Upper lobe of left lung (tissue), 4 donors: ENCODE results near the gene ROGDI.

Source experiments
- CTCF ChIP-seq, 6 experiments: fragments of 450-650 bp in 4 of 6; fragments of 200-600 bp in 2 of 6; sonication (generic) in 2 of 6; IDR thresholded peaks; one replicate each; pipeline ENCODE4 v1.5.1; 2016 to 2019; ENCODE audit warnings: antibody characterized with exemption in 6 of 6
- EP300 ChIP-seq, 4 donors: sonication (generic); formaldehyde crosslinking; IDR thresholded peaks; one replicate each; pipeline ENCODE4 v1.5.1; 2017; ENCODE audit warnings: antibody characterized with exemption in 4 of 4, control low read depth in 2 of 4

GRCh38 chr16:4776141-4776705 lies 26.2 kb downstream of the ROGDI start:
- TF ChIP-seq CTCF (IDR thresholded peaks at IDR 0.05): no peak
- TF ChIP-seq EP300 (IDR thresholded peaks at IDR 0.05): no peak
